ENCODE measurements around the gene EGFR.
A peak's percentile ranks its signal among the peaks of the same experiment; 100 is the strongest.

Gene EGFR

GRCh38 chr7:54992871-54993475 is 25.8 kb upstream of the EGFR start:
- Histone ChIP-seq H3K36me3 (ENCODE audit: insufficient read depth, low read length) (no peaks in the 10 kb centered on the region), H3K9me3 (ENCODE audit: control insufficient read depth, insufficient read depth, low read length) (no peaks in the 10 kb centered on the region), H3K9ac (ENCODE audit: low read depth, low read length) (no peak overlapping the region), H3K4me1 (ENCODE audit: insufficient read depth, low read length) (no peaks in the 10 kb centered on the region)

GRCh38 chr7:54995166-54995565 is 23.7 kb upstream of the EGFR start:
- no peaks in the 10 kb centered on the region for H3K36me3 ChIP-seq (ENCODE audit: insufficient read depth, low read length)
- no peaks in the 10 kb centered on the region for H3K9me3 ChIP-seq (ENCODE audit: control insufficient read depth, insufficient read depth, low read length)
- no peaks in the 10 kb centered on the region for H3K4me1 ChIP-seq (ENCODE audit: insufficient read depth, low read length)
- no peak overlapping the region for H3K9ac ChIP-seq (ENCODE audit: low read depth, low read length)

GRCh38 chr7:54995610-54996363 is 23.0 kb upstream of the EGFR start:
- Histone ChIP-seq H3K9ac (ENCODE audit: low read depth, low read length) (no peak overlapping the region), H3K4me1 (ENCODE audit: insufficient read depth, low read length) (no peaks in the 10 kb centered on the region), H3K9me3 (ENCODE audit: control insufficient read depth, insufficient read depth, low read length) (no peaks in the 10 kb centered on the region)

GRCh38 chr7:54996391-54996790 is 22.4 kb upstream of the EGFR start:
- no peaks in the 10 kb centered on the region for H3K4me1 ChIP-seq (ENCODE audit: insufficient read depth, low read length)
- H3K9ac ChIP-seq (ENCODE audit: low read depth, low read length) = no peak overlapping the region
- no peaks in the 10 kb centered on the region for H3K36me3 ChIP-seq (ENCODE audit: insufficient read depth, low read length)
- H3K9me3 ChIP-seq (ENCODE audit: control insufficient read depth, insufficient read depth, low read length) = no peaks in the 10 kb centered on the region

More at GRCh38 chr7:54995610-54996363, 23.0 kb upstream of the EGFR start:
- no peaks in the 10 kb centered on the region for H3K36me3 ChIP-seq (ENCODE audit: insufficient read depth, low read length)

- Histone ChIP-seq H3K4me1 (ENCODE audit: insufficient read depth, low read length) (no peaks in the 10 kb centered on the region), H3K9ac (ENCODE audit: low read depth, low read length) (no peak overlapping the region), H3K36me3 (ENCODE audit: insufficient read depth, low read length) (no peaks in the 10 kb centered on the region), H3K9me3 (ENCODE audit: control insufficient read depth, insufficient read depth, low read length) (no peaks in the 10 kb centered on the region)
Observed at GRCh38 chr7:55004579-55004978, 14.2 kb upstream of the EGFR start.

GRCh38 chr7:55005241-55005851 is 13.5 kb upstream of the EGFR start:
- Histone ChIP-seq H3K36me3 (ENCODE audit: insufficient read depth, low read length) (no peaks in the 10 kb centered on the region), H3K4me1 (ENCODE audit: insufficient read depth, low read length) (no peaks in the 10 kb centered on the region), H3K9me3 (ENCODE audit: control insufficient read depth, insufficient read depth, low read length) (no peaks in the 10 kb centered on the region), H3K9ac (ENCODE audit: low read depth, low read length) (no peak overlapping the region)

GRCh38 chr7:55006499-55006898 is 12.3 kb upstream of the EGFR start:
- Histone ChIP-seq H3K9me3 (ENCODE audit: control insufficient read depth, insufficient read depth, low read length) (no peaks in the 10 kb centered on the region), H3K4me1 (ENCODE audit: insufficient read depth, low read length) (no peaks in the 10 kb centered on the region), H3K36me3 (ENCODE audit: insufficient read depth, low read length) (no peaks in the 10 kb centered on the region), H3K9ac (ENCODE audit: low read depth, low read length) (no peak overlapping the region)

GRCh38 chr7:55013851-55014250 is 5.0 kb upstream of the EGFR start:
- Histone ChIP-seq H3K4me1 (ENCODE audit: insufficient read depth, low read length) (peaks cover 4% of the 10 kb centered on the region; the same call in 1 of the 2 replicates), H3K36me3 (ENCODE audit: insufficient read depth, low read length) (no peaks in the 10 kb centered on the region), H3K9ac (ENCODE audit: low read depth, low read length) (no peak overlapping the region), H3K9me3 (ENCODE audit: control insufficient read depth, insufficient read depth, low read length) (no peaks in the 10 kb centered on the region)

GRCh38 chr7:55016061-55016745 is 2.6 kb upstream of the EGFR start:
- peaks cover 8% of the 10 kb centered on the region for H3K4me1 ChIP-seq (ENCODE audit: insufficient read depth, low read length)
- no peaks in the 10 kb centered on the region for H3K9me3 ChIP-seq (ENCODE audit: control insufficient read depth, insufficient read depth, low read length)
- H3K9ac ChIP-seq (ENCODE audit: low read depth, low read length) = no peak overlapping the region
- no peaks in the 10 kb centered on the region for H3K36me3 ChIP-seq (ENCODE audit: insufficient read depth, low read length)

- Histone ChIP-seq H3K4me1 (ENCODE audit: insufficient read depth, low read length) (peaks cover 8% of the 10 kb centered on the region), H3K36me3 (ENCODE audit: insufficient read depth, low read length) (no peaks in the 10 kb centered on the region), H3K9ac (ENCODE audit: low read depth, low read length) (no peak overlapping the region), H3K9me3 (ENCODE audit: control insufficient read depth, insufficient read depth, low read length) (no peaks in the 10 kb centered on the region)
Observed at GRCh38 chr7:55016746-55017090, 2.1 kb upstream of the EGFR start.

GRCh38 chr7:55017841-55018240 is 976 bp upstream of the EGFR start:
- H3K36me3 ChIP-seq (ENCODE audit: insufficient read depth, low read length) = no peaks in the 10 kb centered on the region
- H3K9me3 ChIP-seq (ENCODE audit: control insufficient read depth, insufficient read depth, low read length) = no peaks in the 10 kb centered on the region
- H3K9ac ChIP-seq (ENCODE audit: low read depth, low read length) = peak overlapping the region; percentile 87; the same call in 1 of the 2 replicates
- peaks cover 8% of the 10 kb centered on the region for H3K4me1 ChIP-seq (ENCODE audit: insufficient read depth, low read length)

- H3K36me3 ChIP-seq (ENCODE audit: insufficient read depth, low read length) = no peaks in the 10 kb centered on the region
- H3K4me1 ChIP-seq (ENCODE audit: insufficient read depth, low read length) = peaks cover 8% of the 10 kb centered on the region
- no peaks in the 10 kb centered on the region for H3K9me3 ChIP-seq (ENCODE audit: control insufficient read depth, insufficient read depth, low read length)
- H3K9ac ChIP-seq (ENCODE audit: low read depth, low read length) = peak overlapping the region; percentile 87
Observed at GRCh38 chr7:55019191-55019690, 424 bp downstream of the EGFR start.

GRCh38 chr7:55019691-55020465 is 1.1 kb downstream of the EGFR start:
- Histone ChIP-seq H3K36me3 (ENCODE audit: insufficient read depth, low read length) (no peaks in the 10 kb centered on the region), H3K4me1 (ENCODE audit: insufficient read depth, low read length) (peaks cover 8% of the 10 kb centered on the region), H3K9me3 (ENCODE audit: control insufficient read depth, insufficient read depth, low read length) (no peaks in the 10 kb centered on the region), H3K9ac (ENCODE audit: low read depth, low read length) (peak overlapping the region; percentile 87)

GRCh38 chr7:55020466-55020871 is 1.7 kb downstream of the EGFR start:
- peak overlapping the region; percentile 87; the same call in 1 of the 2 replicates for H3K9ac ChIP-seq (ENCODE audit: low read depth, low read length)
- H3K9me3 ChIP-seq (ENCODE audit: control insufficient read depth, insufficient read depth, low read length) = no peaks in the 10 kb centered on the region
- peaks cover 8% of the 10 kb centered on the region for H3K4me1 ChIP-seq (ENCODE audit: insufficient read depth, low read length)
- no peaks in the 10 kb centered on the region for H3K36me3 ChIP-seq (ENCODE audit: insufficient read depth, low read length)
